Astrocyte (in vitro differentiated cells and primary cell): ENCODE measurements around the gene HOXC9.

Experiments
- CTCF ChIP-seq: IDR thresholded peaks from 2 replicates; pipeline ENCODE4 v1.5.1; 2011; ENCODE audit warnings: low read depth, mild to moderate bottlenecking, inconsistent platforms, low read length, moderate library complexity; ENCODE audit not compliant: insufficient read depth
- EZH2 ChIP-seq: IDR thresholded peaks from 2 replicates; pipeline ENCODE4 v1.6.1; 2012; ENCODE audit warnings: mild to moderate bottlenecking, low read length, inconsistent platforms; ENCODE audit not compliant: insufficient read depth

DNA sequence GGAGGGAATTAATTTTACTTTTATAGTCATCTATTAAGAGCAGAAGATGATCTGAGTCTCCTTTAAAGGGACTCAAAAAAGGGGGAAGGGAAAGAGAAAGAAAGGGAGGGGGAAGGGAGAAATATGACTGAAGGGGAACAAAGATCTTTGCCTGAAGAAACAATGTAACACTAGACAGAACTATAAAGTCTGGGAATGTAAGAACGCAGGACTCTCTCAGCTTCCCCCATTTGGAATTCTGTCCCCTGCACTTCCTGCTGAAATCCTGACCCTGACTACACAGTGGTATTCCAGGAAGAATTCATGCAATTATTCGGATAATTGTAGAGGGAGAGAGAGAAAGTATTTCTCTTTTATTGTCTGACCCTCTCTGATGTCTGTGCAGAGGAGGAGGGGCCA lies 35.6 kb upstream of the HOXC9 start:
- TF ChIP-seq CTCF (no peak), EZH2 (no peak)
